DOHH2 (cell line): ENCODE data around the gene ACVR1B.

Source experiments
- H3F3A ChIP-seq: fragments of 200-600 bp; sonication (generic), shearing (Covaris generic); 2 replicates; pipeline ENCODE4 v1.6.0; 2016; ENCODE audit warnings: antibody characterized with exemption, mild to moderate bottlenecking; ENCODE audit not compliant: control insufficient read depth, insufficient read depth
- H3K27ac ChIP-seq: fragments of 200-600 bp; sonication (generic); 2 replicates; pipeline ENCODE4 v1.5.1; 2014; ENCODE audit warnings: low read depth, mild to moderate bottlenecking, low read length, moderate library complexity
- H3K27me3 ChIP-seq: fragments of 200-600 bp; sonication (generic); 2 replicates; pipeline ENCODE4 v1.6.1; 2014; ENCODE audit warnings: mild to moderate bottlenecking, low read length, mixed read lengths; ENCODE audit not compliant: control insufficient read depth
- H3K36me3 ChIP-seq: fragments of 200-600 bp; sonication (generic); 2 replicates; pipeline ENCODE4 v1.6.1; 2014; ENCODE audit warnings: mild to moderate bottlenecking, low read length, moderate library complexity, mixed read lengths; ENCODE audit not compliant: control insufficient read depth
- H3K4me1 ChIP-seq: fragments of 200-600 bp; sonication (generic); 2 replicates; pipeline ENCODE4 v1.6.1; 2014; ENCODE audit warnings: mild to moderate bottlenecking, low read length, mixed read lengths; ENCODE audit not compliant: control insufficient read depth
- H3K4me2 ChIP-seq: fragments of 200-600 bp; sonication (generic); 2 replicates; pipeline ENCODE4 v1.6.0; 2014; ENCODE audit warnings: mild to moderate bottlenecking, low read length, moderate library complexity
- H3K4me3 ChIP-seq: fragments of 200-600 bp; sonication (generic); 2 replicates; pipeline ENCODE4 v1.5.1; 2014; ENCODE audit warnings: mild to moderate bottlenecking, low read length, mixed read lengths
- H3K79me2 ChIP-seq: fragments of 200-600 bp; sonication (generic); 2 replicates; pipeline ENCODE4 v1.6.1; 2014; ENCODE audit warnings: mild to moderate bottlenecking, low read length, mixed read lengths; ENCODE audit not compliant: control insufficient read depth
- H3K9me2 ChIP-seq: fragments of 200-600 bp; sonication (generic); replicated peaks from 2 replicates; pipeline ENCODE4 v1.6.1; 2014; ENCODE audit warnings: mild to moderate bottlenecking, low read length, mixed read lengths; ENCODE audit not compliant: control insufficient read depth
- H3K9me3 ChIP-seq: fragments of 200-600 bp; sonication (generic); 2 replicates; pipeline ENCODE4 v1.6.1; 2014; ENCODE audit warnings: antibody characterized with exemption, low read length, mixed read lengths; ENCODE audit not compliant: control insufficient read depth, insufficient read depth
- H4K20me1 ChIP-seq: fragments of 200-600 bp; sonication (generic); 2 replicates; pipeline ENCODE4 v1.6.0; 2014; ENCODE audit warnings: low read depth, mild to moderate bottlenecking, antibody characterized with exemption, low read length, moderate library complexity; ENCODE audit not compliant: control insufficient read depth, insufficient read depth
- EZH2phosphoT487 ChIP-seq: fragments of 200-600 bp; sonication (generic); IDR thresholded peaks from 2 replicates; pipeline ENCODE4 v1.6.1; 2017; ENCODE audit warnings: borderline replicate concordance, mild to moderate bottlenecking, antibody characterized with exemption, low read length, moderate library complexity, mixed read lengths
- TF ChIP-seq, protein P1 (sequence below): fragments of 200-600 bp; sonication (generic); IDR thresholded peaks from one replicate; pipeline ENCODE4 v1.5.1; 2014; ENCODE audit warnings: antibody characterized with exemption, mild to moderate bottlenecking, low read depth, low read length; ENCODE audit not compliant: poor library complexity, severe bottlenecking

Gene ACVR1B

DNA sequence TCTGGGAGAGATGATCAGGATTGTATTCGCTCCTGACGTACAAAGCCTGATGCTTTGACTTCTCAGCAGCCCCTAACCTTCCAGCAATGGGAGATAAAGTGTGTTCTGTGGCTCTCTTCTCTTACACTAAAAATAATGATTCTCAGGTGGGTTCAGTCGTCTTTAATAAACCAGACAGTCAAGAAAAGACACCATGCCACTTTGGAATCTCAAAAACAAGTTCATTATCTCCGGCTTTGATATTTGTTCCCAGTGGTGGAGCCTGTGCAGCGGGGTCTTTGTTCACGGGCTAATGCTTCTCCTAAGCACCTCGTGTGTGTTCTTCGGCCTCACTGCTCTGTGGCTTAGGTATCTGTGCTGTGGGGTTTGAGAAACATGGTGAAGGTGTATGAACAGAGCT lies 1.6 kb downstream of the ACVR1B start:
- Histone ChIP-seq H3K9me2 (no peaks in the 10 kb centered on the region), H3K4me3 (peak overlapping the region; percentile 82), H3K9me3 (no peaks in the 10 kb centered on the region), H3K4me1 (peaks cover 43% of the 10 kb centered on the region), H3K79me2 (peaks cover 59% of the 10 kb centered on the region), H3K27me3 (peaks cover 21% of the 10 kb centered on the region), H3F3A (no peaks in the 10 kb centered on the region), H3K36me3 (no peaks in the 10 kb centered on the region; the same call in 1 of the 2 replicates), H3K4me2 (peak overlapping the region; percentile 99), H3K27ac (no peak overlapping the region), H4K20me1 (peaks cover 15% of the 10 kb centered on the region)
- TF ChIP-seq, protein P1, sequence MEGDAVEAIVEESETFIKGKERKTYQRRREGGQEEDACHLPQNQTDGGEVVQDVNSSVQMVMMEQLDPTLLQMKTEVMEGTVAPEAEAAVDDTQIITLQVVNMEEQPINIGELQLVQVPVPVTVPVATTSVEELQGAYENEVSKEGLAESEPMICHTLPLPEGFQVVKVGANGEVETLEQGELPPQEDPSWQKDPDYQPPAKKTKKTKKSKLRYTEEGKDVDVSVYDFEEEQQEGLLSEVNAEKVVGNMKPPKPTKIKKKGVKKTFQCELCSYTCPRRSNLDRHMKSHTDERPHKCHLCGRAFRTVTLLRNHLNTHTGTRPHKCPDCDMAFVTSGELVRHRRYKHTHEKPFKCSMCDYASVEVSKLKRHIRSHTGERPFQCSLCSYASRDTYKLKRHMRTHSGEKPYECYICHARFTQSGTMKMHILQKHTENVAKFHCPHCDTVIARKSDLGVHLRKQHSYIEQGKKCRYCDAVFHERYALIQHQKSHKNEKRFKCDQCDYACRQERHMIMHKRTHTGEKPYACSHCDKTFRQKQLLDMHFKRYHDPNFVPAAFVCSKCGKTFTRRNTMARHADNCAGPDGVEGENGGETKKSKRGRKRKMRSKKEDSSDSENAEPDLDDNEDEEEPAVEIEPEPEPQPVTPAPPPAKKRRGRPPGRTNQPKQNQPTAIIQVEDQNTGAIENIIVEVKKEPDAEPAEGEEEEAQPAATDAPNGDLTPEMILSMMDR, result no peak
- no peak for TF ChIP-seq EZH2phosphoT487

- H3K9me2 ChIP-seq, result no peaks in the 10 kb centered on the region
- H3K4me2 ChIP-seq, result peak overlapping the region; percentile 99
- no peak for TF ChIP-seq EZH2phosphoT487
- TF ChIP-seq, protein P1, result no peak
- H3K9me3 ChIP-seq, result no peaks in the 10 kb centered on the region
- peaks cover 15% of the 10 kb centered on the region for H4K20me1 ChIP-seq
- peak overlapping the region; percentile 82 for H3K4me3 ChIP-seq
- H3K27me3 ChIP-seq, result peaks cover 20% of the 10 kb centered on the region
- no peak overlapping the region for H3K27ac ChIP-seq
- no peaks in the 10 kb centered on the region for H3F3A ChIP-seq
- H3K4me1 ChIP-seq, result peaks cover 46% of the 10 kb centered on the region
- H3K79me2 ChIP-seq, result peaks cover 65% of the 10 kb centered on the region
- H3K36me3 ChIP-seq, result no peaks in the 10 kb centered on the region; the same call in 1 of the 2 replicates
Measured at GRCh38 chr12:51953864-51954263, 2.4 kb downstream of the ACVR1B start.

DNA sequence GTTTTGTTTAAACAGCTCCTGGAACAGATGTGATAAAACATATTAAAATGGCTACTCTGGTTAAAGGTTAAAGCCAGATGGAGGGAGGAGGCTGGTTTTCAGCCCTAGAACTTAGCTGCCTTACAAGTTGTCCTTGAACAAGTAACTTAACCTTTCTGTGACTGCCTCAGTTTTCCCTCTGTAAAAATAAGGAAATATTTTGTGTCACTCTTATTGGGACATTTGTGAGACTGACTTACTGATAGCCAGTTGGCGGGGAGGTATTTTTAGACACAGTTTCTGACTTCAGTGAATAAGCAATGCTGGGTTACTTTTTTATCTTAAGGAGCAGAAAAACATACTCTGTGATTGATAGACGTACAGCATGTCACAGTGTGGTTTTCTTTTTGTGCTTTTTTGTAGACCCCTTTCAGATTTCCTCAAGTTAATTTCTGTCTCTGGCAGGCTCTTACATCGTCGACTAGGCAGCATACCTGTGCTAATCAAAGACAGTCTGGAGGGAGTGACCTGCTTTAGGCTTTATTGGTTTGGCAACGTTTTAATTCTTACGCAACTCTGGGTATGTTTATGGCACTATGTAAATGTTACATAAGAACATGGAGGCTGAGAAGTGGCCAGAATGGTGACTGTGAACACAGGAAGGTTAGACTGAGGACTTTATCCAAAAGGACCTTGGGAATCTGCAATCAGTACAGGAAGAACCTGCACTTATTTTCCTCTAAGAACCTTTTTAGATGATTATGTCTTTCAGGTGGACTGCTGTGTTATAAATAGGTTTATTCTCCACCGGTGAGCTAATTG lies 3.3 kb downstream of the ACVR1B start:
- Histone ChIP-seq H3K4me2 (peak overlapping the region; percentile 10; the same call in 1 of the 2 replicates), H3K9me3 (no peaks in the 10 kb centered on the region), H3K27ac (no peak overlapping the region), H3K9me2 (no peaks in the 10 kb centered on the region), H3K79me2 (peaks cover 70% of the 10 kb centered on the region), H3K4me1 (peaks cover 50% of the 10 kb centered on the region), H3K36me3 (no peaks in the 10 kb centered on the region; the same call in 1 of the 2 replicates), H3F3A (no peaks in the 10 kb centered on the region), H3K4me3 (no peak overlapping the region), H4K20me1 (peaks cover 15% of the 10 kb centered on the region), H3K27me3 (peaks cover 13% of the 10 kb centered on the region)
- TF ChIP-seq, protein P1, result no peak
- TF ChIP-seq EZH2phosphoT487, result no peak
